ENCODE results near the gene C9orf50.

The C9orf50 gene, protein sequence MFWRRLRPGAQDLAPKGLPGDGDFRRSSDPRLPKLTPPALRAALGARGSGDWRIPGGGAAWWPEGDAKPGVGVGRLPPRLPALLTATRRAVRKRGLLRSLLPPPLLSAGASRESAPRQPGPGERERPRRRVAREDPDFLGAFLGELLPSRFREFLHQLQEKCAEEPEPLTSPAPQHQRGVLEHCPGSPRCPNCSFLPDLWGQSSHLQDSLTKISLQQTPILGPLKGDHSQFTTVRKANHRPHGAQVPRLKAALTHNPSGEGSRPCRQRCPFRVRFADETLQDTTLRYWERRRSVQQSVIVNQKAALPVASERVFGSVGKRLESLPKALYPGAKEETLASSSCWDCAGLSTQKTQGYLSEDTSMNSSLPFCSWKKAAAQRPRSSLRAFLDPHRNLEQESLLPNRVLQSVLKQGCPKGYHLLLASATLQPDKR

GRCh38 chr9:129620669-129621295 is at the start of gene C9orf50:
Gene C9orf50, minus strand, starts transcription at chr9:129621101. Its CDS starts 527 bp downstream, at chr9:129620574.
- TF ChIP-seq CEBPB (IDR thresholded peaks at IDR 0.05) = no peak
- TF ChIP-seq EP300 (IDR thresholded peaks at IDR 0.05; ENCODE audit: borderline replicate concordance) = no peak
- no peak for TF ChIP-seq ZBTB7A (IDR thresholded peaks at IDR 0.05; ENCODE audit: low read depth)
- no peak for TF ChIP-seq TCF12 (IDR thresholded peaks at IDR 0.05; ENCODE audit: low read depth)
- no peak for TF ChIP-seq USF1 (IDR thresholded peaks at IDR 0.05)
- no peak for TF ChIP-seq RAD21 (IDR thresholded peaks at IDR 0.05; ENCODE audit: low read depth)
- TF ChIP-seq, protein P1, sequence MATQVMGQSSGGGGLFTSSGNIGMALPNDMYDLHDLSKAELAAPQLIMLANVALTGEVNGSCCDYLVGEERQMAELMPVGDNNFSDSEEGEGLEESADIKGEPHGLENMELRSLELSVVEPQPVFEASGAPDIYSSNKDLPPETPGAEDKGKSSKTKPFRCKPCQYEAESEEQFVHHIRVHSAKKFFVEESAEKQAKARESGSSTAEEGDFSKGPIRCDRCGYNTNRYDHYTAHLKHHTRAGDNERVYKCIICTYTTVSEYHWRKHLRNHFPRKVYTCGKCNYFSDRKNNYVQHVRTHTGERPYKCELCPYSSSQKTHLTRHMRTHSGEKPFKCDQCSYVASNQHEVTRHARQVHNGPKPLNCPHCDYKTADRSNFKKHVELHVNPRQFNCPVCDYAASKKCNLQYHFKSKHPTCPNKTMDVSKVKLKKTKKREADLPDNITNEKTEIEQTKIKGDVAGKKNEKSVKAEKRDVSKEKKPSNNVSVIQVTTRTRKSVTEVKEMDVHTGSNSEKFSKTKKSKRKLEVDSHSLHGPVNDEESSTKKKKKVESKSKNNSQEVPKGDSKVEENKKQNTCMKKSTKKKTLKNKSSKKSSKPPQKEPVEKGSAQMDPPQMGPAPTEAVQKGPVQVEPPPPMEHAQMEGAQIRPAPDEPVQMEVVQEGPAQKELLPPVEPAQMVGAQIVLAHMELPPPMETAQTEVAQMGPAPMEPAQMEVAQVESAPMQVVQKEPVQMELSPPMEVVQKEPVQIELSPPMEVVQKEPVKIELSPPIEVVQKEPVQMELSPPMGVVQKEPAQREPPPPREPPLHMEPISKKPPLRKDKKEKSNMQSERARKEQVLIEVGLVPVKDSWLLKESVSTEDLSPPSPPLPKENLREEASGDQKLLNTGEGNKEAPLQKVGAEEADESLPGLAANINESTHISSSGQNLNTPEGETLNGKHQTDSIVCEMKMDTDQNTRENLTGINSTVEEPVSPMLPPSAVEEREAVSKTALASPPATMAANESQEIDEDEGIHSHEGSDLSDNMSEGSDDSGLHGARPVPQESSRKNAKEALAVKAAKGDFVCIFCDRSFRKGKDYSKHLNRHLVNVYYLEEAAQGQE (IDR thresholded peaks at IDR 0.05; ENCODE audit: low read depth) = no peak
- TF ChIP-seq CREB1 (IDR thresholded peaks at IDR 0.05; ENCODE audit: low read depth) = no peak
- no peak for TF ChIP-seq FOXM1 (IDR thresholded peaks at IDR 0.05; ENCODE audit: borderline replicate concordance, low read depth)
- TF ChIP-seq NFIC (IDR thresholded peaks at IDR 0.05) = no peak
- TF ChIP-seq TEAD4 (IDR thresholded peaks at IDR 0.05) = no peak
- no peak for TF ChIP-seq YY1 (IDR thresholded peaks at IDR 0.05; ENCODE audit: low read depth)
- no peak for TF ChIP-seq MAX (IDR thresholded peaks at IDR 0.05)
- no peak for TF ChIP-seq TAF1 (IDR thresholded peaks at IDR 0.05; ENCODE audit: low read depth)
- no peak for TF ChIP-seq EGR1 (IDR thresholded peaks at IDR 0.05)

- TF ChIP-seq MAX (IDR thresholded peaks at IDR 0.05) (no peak), TCF12 (IDR thresholded peaks at IDR 0.05; ENCODE audit: low read depth) (no peak), TEAD4 (IDR thresholded peaks at IDR 0.05) (no peak), NFIC (IDR thresholded peaks at IDR 0.05) (no peak), YY1 (IDR thresholded peaks at IDR 0.05; ENCODE audit: low read depth) (no peak), EP300 (IDR thresholded peaks at IDR 0.05; ENCODE audit: borderline replicate concordance) (no peak), EGR1 (IDR thresholded peaks at IDR 0.05) (no peak), TAF1 (IDR thresholded peaks at IDR 0.05; ENCODE audit: low read depth) (no peak), USF1 (IDR thresholded peaks at IDR 0.05) (no peak), CEBPB (IDR thresholded peaks at IDR 0.05) (no peak)
These were observed 49.0 kb upstream of the C9orf50 start for GRCh38 chr9:129669946-129670345.

- no peak for TF ChIP-seq MAX (IDR thresholded peaks at IDR 0.05)
- TF ChIP-seq RAD21 (IDR thresholded peaks at IDR 0.05; ENCODE audit: low read depth) = no peak
- no peak for TF ChIP-seq YY1 (IDR thresholded peaks at IDR 0.05; ENCODE audit: low read depth)
- TF ChIP-seq EGR1 (IDR thresholded peaks at IDR 0.05) = no peak
- no peak for TF ChIP-seq TEAD4 (IDR thresholded peaks at IDR 0.05)
- TF ChIP-seq EP300 (IDR thresholded peaks at IDR 0.05; ENCODE audit: borderline replicate concordance) = no peak
- no peak for TF ChIP-seq NFIC (IDR thresholded peaks at IDR 0.05)
- TF ChIP-seq TCF12 (IDR thresholded peaks at IDR 0.05; ENCODE audit: low read depth) = no peak
- no peak for TF ChIP-seq CREB1 (IDR thresholded peaks at IDR 0.05; ENCODE audit: low read depth)
- TF ChIP-seq, protein P1 (IDR thresholded peaks at IDR 0.05; ENCODE audit: low read depth) = no peak
- no peak for TF ChIP-seq FOXM1 (IDR thresholded peaks at IDR 0.05; ENCODE audit: borderline replicate concordance, low read depth)
- no peak for TF ChIP-seq CEBPB (IDR thresholded peaks at IDR 0.05)
- no peak for TF ChIP-seq TAF1 (IDR thresholded peaks at IDR 0.05; ENCODE audit: low read depth)
- no peak for TF ChIP-seq ZBTB7A (IDR thresholded peaks at IDR 0.05; ENCODE audit: low read depth)
- no peak for TF ChIP-seq USF1 (IDR thresholded peaks at IDR 0.05)
These were observed 48.3 kb upstream of the C9orf50 start for GRCh38 chr9:129669141-129669718.

DNA sequence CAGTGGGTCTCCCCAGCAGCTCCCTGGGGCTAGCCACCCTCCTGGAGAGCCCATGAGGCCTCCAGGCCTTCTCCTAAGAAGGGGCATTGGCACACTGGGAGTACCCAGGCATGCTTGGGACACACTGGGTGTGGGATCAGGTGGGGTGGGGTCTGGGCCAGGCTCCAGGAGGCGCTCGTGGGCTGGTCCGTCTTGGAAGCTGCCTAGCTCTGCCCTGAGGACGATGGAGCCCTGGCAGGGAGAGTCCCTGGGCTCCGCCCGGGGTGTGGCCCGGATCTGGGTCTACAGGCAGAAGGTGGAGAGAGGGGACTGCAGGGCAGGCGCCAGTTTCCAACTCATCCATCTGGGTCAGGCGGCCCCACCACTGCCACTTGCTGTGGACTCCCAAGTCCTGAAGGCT is 46.9 kb upstream of the C9orf50 start:
- TF ChIP-seq CEBPB (IDR thresholded peaks at IDR 0.05) (no peak), RAD21 (IDR thresholded peaks at IDR 0.05; ENCODE audit: low read depth) (no peak), TEAD4 (IDR thresholded peaks at IDR 0.05) (no peak), YY1 (IDR thresholded peaks at IDR 0.05; ENCODE audit: low read depth) (no peak), TAF1 (IDR thresholded peaks at IDR 0.05; ENCODE audit: low read depth) (no peak), ZBTB7A (IDR thresholded peaks at IDR 0.05; ENCODE audit: low read depth) (no peak), NFIC (IDR thresholded peaks at IDR 0.05) (no peak), MAX (IDR thresholded peaks at IDR 0.05) (no peak), CREB1 (IDR thresholded peaks at IDR 0.05; ENCODE audit: low read depth) (no peak), EP300 (IDR thresholded peaks at IDR 0.05; ENCODE audit: borderline replicate concordance) (no peak), USF1 (IDR thresholded peaks at IDR 0.05) (no peak), TCF12 (IDR thresholded peaks at IDR 0.05; ENCODE audit: low read depth) (no peak), FOXM1 (IDR thresholded peaks at IDR 0.05; ENCODE audit: borderline replicate concordance, low read depth) (no peak), EGR1 (IDR thresholded peaks at IDR 0.05) (no peak)
- TF ChIP-seq, protein P1 (IDR thresholded peaks at IDR 0.05; ENCODE audit: low read depth) = no peak

Data from Ishikawa (cell line).